Mesenchymal stem cell (in vitro differentiated cells and primary cell): ENCODE data around the gene ATP2A3.
"Not testable (repeated sequence)": the region's sequence is repeated elsewhere in the genome, so short reads cannot be mapped to it uniquely, and the experiment has no call there.

ENCODE experiments used
- DNase-seq: peaks from one replicate; pipeline ENCODE4 v3.0.0-alpha.2; 2013
- H2AFZ ChIP-seq: one replicate; pipeline ENCODE4 v1.6.1; 2013; ENCODE audit warnings: low read depth, mild to moderate bottlenecking, control low read depth, inconsistent platforms, low read length, moderate library complexity
- H2AK5ac ChIP-seq: 2 replicates; pipeline ENCODE4 v1.6.1; 2013; ENCODE audit warnings: low read length, moderate library complexity, mild to moderate bottlenecking, inconsistent platforms; ENCODE audit not compliant: severe bottlenecking
- H2BK120ac ChIP-seq: one replicate; pipeline ENCODE4 v1.6.1; 2013; ENCODE audit warnings: low read depth, mild to moderate bottlenecking, inconsistent platforms, low read length, moderate library complexity
- H2BK12ac ChIP-seq, 2 experiments: one replicate each; pipeline ENCODE4 v1.6.1; 2013; ENCODE audit warnings: inconsistent platforms in 2 of 2, low read length in 2 of 2, mild to moderate bottlenecking in 2 of 2, moderate library complexity in 2 of 2, control low read depth in 1 of 2
- H2BK15ac ChIP-seq: one replicate; pipeline ENCODE4 v1.6.1; 2013; ENCODE audit warnings: mild to moderate bottlenecking, low read depth, inconsistent platforms; ENCODE audit not compliant: poor library complexity, severe bottlenecking
- H2BK5ac ChIP-seq: 2 replicates; pipeline ENCODE4 v1.6.1; 2013; ENCODE audit warnings: low read depth, mild to moderate bottlenecking, low read length, control low read depth, inconsistent platforms; ENCODE audit not compliant: poor library complexity, severe bottlenecking
- H3K14ac ChIP-seq, 2 experiments: one replicate each; pipeline ENCODE4 v1.6.1; 2013; ENCODE audit warnings: inconsistent platforms in 2 of 2, low read length in 2 of 2, control low read depth in 1 of 2, mild to moderate bottlenecking in 1 of 2, moderate library complexity in 1 of 2
- H3K18ac ChIP-seq, 2 experiments: one replicate each; pipeline ENCODE4 v1.6.1; 2013; ENCODE audit warnings: inconsistent platforms in 2 of 2, low read length in 2 of 2, control low read depth in 1 of 2, low read depth in 1 of 2, mild to moderate bottlenecking in 1 of 2
- H3K23ac ChIP-seq, 2 experiments: one replicate each; pipeline ENCODE4 v1.6.1; 2013; ENCODE audit warnings: inconsistent platforms in 2 of 2, low read length in 2 of 2, mild to moderate bottlenecking in 2 of 2, moderate library complexity in 2 of 2, control low read depth in 1 of 2
- H3K27ac ChIP-seq: 2 replicates; pipeline ENCODE4 v1.5.1; 2013; ENCODE audit warnings: mild to moderate bottlenecking, moderate library complexity, low read length, control low read depth, inconsistent platforms; ENCODE audit not compliant: poor library complexity, severe bottlenecking
- H3K27me3 ChIP-seq, 2 experiments: 2 replicates each; pipeline versions ENCODE4 v1.6.1 to v1.7.0; 2013; ENCODE audit warnings: low read length in 2 of 2, mild to moderate bottlenecking in 2 of 2, moderate library complexity in 2 of 2, control low read depth in 1 of 2, inconsistent platforms in 1 of 2; ENCODE audit not compliant: control insufficient read depth in 1 of 2, insufficient read depth in 1 of 2
- H3K36me3 ChIP-seq, 2 experiments: 2 replicates each; pipeline versions ENCODE4 v1.6.1 to v1.7.0; 2013; ENCODE audit warnings: low read length in 2 of 2, control low read depth in 1 of 2, inconsistent platforms in 1 of 2, low read depth in 1 of 2, mild to moderate bottlenecking in 1 of 2; ENCODE audit not compliant: insufficient read depth in 2 of 2, control insufficient read depth in 1 of 2
- H3K4ac ChIP-seq, 2 experiments: one replicate each; pipeline ENCODE4 v1.6.1; 2013; ENCODE audit warnings: inconsistent platforms in 2 of 2, low read length in 2 of 2, mild to moderate bottlenecking in 2 of 2, moderate library complexity in 2 of 2, control low read depth in 1 of 2, low read depth in 1 of 2
- H3K4me1 ChIP-seq: 2 replicates; pipeline ENCODE4 v1.6.1; 2013; ENCODE audit warnings: low read depth, low read length, control low read depth; ENCODE audit not compliant: control insufficient read depth, insufficient read depth
- H3K4me2 ChIP-seq: 2 replicates; pipeline ENCODE4 v1.6.1; 2013; ENCODE audit warnings: low read length, mild to moderate bottlenecking, inconsistent platforms; ENCODE audit not compliant: poor library complexity, severe bottlenecking
- H3K4me3 ChIP-seq, 2 experiments: 2 replicates each; pipeline versions ENCODE4 v1.5.1 to v1.7.0; 2013; ENCODE audit warnings: low read length in 2 of 2, mild to moderate bottlenecking in 2 of 2, control low read depth in 1 of 2, low read depth in 1 of 2; ENCODE audit not compliant: insufficient read depth in 1 of 2
- H3K79me1 ChIP-seq: replicated peaks from 2 replicates; pipeline ENCODE4 v1.6.1; 2013; ENCODE audit warnings: mild to moderate bottlenecking, control low read depth, low read length, inconsistent platforms; ENCODE audit not compliant: poor library complexity, severe bottlenecking
- H3K9ac ChIP-seq: 2 replicates; pipeline ENCODE4 v1.7.0; 2013; ENCODE audit warnings: mild to moderate bottlenecking, low read length, moderate library complexity
- H3K9me3 ChIP-seq: 2 replicates; pipeline ENCODE4 v1.7.0; 2013; ENCODE audit warnings: mild to moderate bottlenecking, low read length; ENCODE audit not compliant: control insufficient read depth
- H4K8ac ChIP-seq: one replicate; pipeline ENCODE4 v1.6.1; 2013; ENCODE audit warnings: inconsistent platforms, mild to moderate bottlenecking, low read length, moderate library complexity
- H4K91ac ChIP-seq: one replicate; pipeline ENCODE4 v1.6.1; 2013; ENCODE audit warnings: mild to moderate bottlenecking, low read length, inconsistent platforms
- WGBS: methylation state at CpG from one replicate; pipeline ENCODE4 v1.1.7; 2013; ENCODE audit warnings: mixed read lengths; 5-methylcytosine and 5-hydroxymethylcytosine counted together

Gene ATP2A3

GRCh38 chr17:3991699-3992098, 27.5 kb upstream of the ATP2A3 start:
- not testable (repeated sequence) for H4K8ac ChIP-seq

GRCh38 chr17:3990386-3991127, 26.3 kb upstream of the ATP2A3 start:
- no peak overlapping the region for H4K8ac ChIP-seq
- H3K4ac ChIP-seq, result no peak overlapping the region
- no peak overlapping the region for H2AFZ ChIP-seq
- no peak overlapping the region for H2AK5ac ChIP-seq
- H2BK15ac ChIP-seq, result no peak overlapping the region
- no peak overlapping the region for H3K4me3 ChIP-seq
- no peak overlapping the region for H4K91ac ChIP-seq
- no peak overlapping the region for H2BK120ac ChIP-seq
- 95% methylated on average over 11 of the region's 12 CpGs for WGBS
- H3K36me3 ChIP-seq, result no peaks in the 10 kb centered on the region
- no peak overlapping the region for H2BK12ac ChIP-seq
- DNase-seq, result no peak
- no peak overlapping the region for H3K4me2 ChIP-seq
- no peak overlapping the region for H3K18ac ChIP-seq
- H3K14ac ChIP-seq, result no peak overlapping the region
- peaks cover 3% of the 10 kb centered on the region for H3K4me1 ChIP-seq
- no peak overlapping the region for H3K23ac ChIP-seq
- no peaks in the 10 kb centered on the region for H3K79me1 ChIP-seq
- no peak overlapping the region for H3K27ac ChIP-seq
- H3K9me3 ChIP-seq, result peaks cover 13% of the 10 kb centered on the region
- H2BK5ac ChIP-seq, result no peak overlapping the region
- H3K9ac ChIP-seq, result no peak overlapping the region
- H3K27me3 ChIP-seq, result peaks cover 9 to 37% of the 10 kb centered on the region in 2 experiments

More at GRCh38 chr17:3991699-3992098, 27.5 kb upstream of the ATP2A3 start:
- not testable (repeated sequence) for H3K4me1 ChIP-seq, H3K9ac ChIP-seq, H2BK12ac ChIP-seq, H3K14ac ChIP-seq, H2BK120ac ChIP-seq, H3K23ac ChIP-seq, H3K79me1 ChIP-seq, DNase-seq, H2AFZ ChIP-seq, H3K4ac ChIP-seq, H3K4me3 ChIP-seq, H3K18ac ChIP-seq, H2BK15ac ChIP-seq, H2BK5ac ChIP-seq, H2AK5ac ChIP-seq, H3K36me3 ChIP-seq, H3K27ac ChIP-seq, H3K4me2 ChIP-seq, H4K91ac ChIP-seq
- WGBS, result 94% methylated on average over 2 of the region's 3 CpGs
- H3K27me3 ChIP-seq, result peaks cover 0 to 25% of the 10 kb centered on the region in 2 experiments
- H3K9me3 ChIP-seq, result peaks cover 13% of the 10 kb centered on the region

- H3K23ac ChIP-seq, result no peak overlapping the region
- 89% methylated on average over 24 of the region's 24 CpGs for WGBS
- peak overlapping the region; percentile 70 for H4K91ac ChIP-seq
- peak overlapping the region in 1 of 2 experiments; percentile 18 for H2BK12ac ChIP-seq
- no peak overlapping the region for H3K4me2 ChIP-seq
- H3K18ac ChIP-seq, result peak overlapping the region in 1 of 2 experiments; percentile 23
- no peak overlapping the region for H3K4ac ChIP-seq
- H2BK15ac ChIP-seq, result no peak overlapping the region
- H3K36me3 ChIP-seq, result no peaks in the 10 kb centered on the region
- H3K4me3 ChIP-seq, result no peak overlapping the region
- peak overlapping the region; percentile 43 for H4K8ac ChIP-seq
- no peak overlapping the region for H2BK5ac ChIP-seq
- H3K14ac ChIP-seq, result no peak overlapping the region
- H2BK120ac ChIP-seq, result no peak overlapping the region
- H3K4me1 ChIP-seq, result peaks cover 3% of the 10 kb centered on the region
- H3K9me3 ChIP-seq, result peaks cover 1% of the 10 kb centered on the region
- H3K27me3 ChIP-seq, result peaks cover 11 to 35% of the 10 kb centered on the region in 2 experiments
- H3K9ac ChIP-seq, result no peak overlapping the region
- H3K79me1 ChIP-seq, result no peaks in the 10 kb centered on the region
- no peak for DNase-seq
- no peak overlapping the region for H3K27ac ChIP-seq
- H2AFZ ChIP-seq, result no peak overlapping the region
- no peak overlapping the region for H2AK5ac ChIP-seq
Measured at GRCh38 chr17:3989041-3989886, 25.0 kb upstream of the ATP2A3 start.
